HG03175 (cell line): ENCODE results near the gene HECW1.
"Not testable (repeated sequence)": the region's sequence is repeated elsewhere in the genome, so short reads cannot be mapped to it uniquely, and the experiment has no call there.

Experiments used
- ATAC-seq: cut with Tn5 transposase; IDR thresholded peaks from one replicate; pipeline ENCODE4 v1.9.1; 2021; ENCODE audit warnings: mild to moderate bottlenecking, moderate library complexity; ENCODE audit not compliant: unreplicated experiment

The HECW1 gene

GRCh38 chr7:43460733-43461348 is 348.4 kb downstream of the HECW1 start:
- no peak for ATAC-seq

- ATAC-seq = no peak
These were observed 349.0 kb downstream of the HECW1 start for GRCh38 chr7:43461349-43462024.

DNA sequence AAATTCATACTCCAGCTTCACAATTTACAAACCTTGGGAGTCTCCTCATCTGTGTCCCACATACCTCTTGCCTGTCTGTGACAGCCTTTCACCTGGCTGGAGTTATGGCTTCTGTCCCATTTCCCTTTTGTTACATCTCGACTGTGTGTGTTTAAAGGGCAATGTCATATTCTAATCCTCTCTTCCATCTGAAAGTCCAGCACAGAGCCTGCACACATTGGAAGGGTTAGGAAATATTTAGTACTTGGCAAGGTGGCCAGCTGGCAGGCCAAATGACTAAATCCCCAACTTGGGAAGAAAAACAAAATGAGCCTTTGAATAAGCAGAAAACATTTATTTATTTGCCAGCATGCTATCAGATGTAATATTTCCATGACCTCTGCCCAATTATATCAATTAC is 350.4 kb downstream of the HECW1 start:
- no peak for ATAC-seq

GRCh38 chr7:43463401-43463980 is 351.0 kb downstream of the HECW1 start:
- no peak for ATAC-seq

DNA sequence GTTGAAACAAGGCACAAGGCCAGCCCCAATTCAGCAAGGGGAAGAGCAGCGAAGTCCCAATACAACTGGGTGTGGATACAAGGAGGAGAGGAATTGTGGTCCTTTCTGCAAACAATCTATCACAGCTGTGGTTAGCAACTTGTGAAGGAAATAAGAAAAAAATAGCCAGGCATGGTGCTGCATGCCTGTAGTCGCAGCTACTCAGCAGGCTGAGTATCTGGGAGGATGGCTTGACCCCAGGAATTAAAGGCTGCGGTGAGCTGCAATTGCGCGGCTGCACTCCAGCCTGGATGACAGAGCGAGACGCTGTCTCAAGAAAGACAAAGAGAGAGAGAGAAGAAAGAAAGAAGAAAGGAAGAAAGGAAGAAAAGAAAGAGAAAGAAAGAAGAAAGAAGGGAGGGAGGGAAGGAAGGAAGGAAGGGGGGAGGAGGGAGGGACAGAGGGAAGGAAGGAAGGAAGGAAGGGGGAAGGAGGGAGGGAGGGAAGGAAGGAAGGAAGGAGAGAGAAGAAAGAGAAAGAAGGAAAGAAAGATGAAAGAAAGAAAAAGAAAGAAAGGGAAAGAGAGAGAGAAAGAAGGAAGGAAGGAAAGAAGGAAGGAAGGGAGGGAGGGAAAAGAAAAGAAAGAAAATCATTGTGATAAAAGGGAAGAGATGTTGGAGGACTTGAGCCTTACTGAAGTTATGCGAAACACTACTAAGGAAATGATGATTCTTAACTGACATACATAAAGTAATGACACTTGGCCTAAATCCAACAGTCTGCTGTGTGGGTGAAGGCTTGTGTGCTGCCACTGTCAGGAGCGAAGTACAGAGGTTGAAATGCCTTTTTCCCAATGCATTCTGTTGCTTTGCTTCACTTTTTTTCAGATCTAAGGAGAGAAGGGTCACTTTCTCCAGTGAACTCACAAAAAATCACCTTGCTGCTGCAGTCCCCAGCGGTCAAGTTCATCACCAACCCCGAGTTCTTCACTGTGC is 353.4 kb downstream of the HECW1 start:
- no peak for ATAC-seq

DNA sequence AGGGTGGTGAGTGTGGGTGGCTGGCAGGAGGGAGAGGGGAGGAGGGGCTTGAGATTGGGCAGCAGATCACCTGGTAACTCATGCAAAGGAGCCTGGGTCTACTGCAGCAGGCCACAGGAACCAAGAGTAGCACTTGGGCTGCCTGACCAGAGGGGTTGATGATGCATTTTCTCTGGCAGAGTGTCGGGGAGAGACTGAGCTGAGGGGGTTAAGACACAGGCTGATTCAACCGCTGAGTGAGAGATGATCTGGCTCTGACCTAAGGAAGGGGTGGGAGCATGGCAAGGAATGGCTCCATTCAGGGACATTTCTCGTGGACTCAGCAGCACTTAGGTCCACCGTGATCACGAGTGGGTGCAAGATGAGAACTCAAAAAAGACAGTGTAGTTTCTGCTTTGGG is 355.0 kb downstream of the HECW1 start:
- no peak for ATAC-seq

DNA sequence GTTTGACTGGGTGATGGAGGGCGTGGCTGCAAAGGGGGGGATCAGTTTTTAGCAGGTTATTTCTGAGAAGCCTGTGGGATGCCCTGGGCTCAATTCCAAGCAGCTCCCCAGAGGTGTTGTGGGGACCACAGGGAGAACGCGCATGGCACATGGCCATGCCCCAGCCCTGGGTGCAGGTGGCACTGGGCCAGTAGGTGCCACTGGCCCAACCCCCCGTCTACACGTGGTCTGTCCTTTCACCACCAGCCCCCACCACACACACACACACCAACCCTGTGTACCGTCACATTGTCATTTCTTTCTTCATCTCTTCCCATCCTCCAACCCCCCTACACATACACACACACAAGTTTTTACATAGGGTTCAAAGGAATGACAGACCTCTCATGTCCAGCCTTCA is 355.4 kb downstream of the HECW1 start:
- ATAC-seq = no peak

GRCh38 chr7:43469051-43469450 is 356.6 kb downstream of the HECW1 start:
- ATAC-seq = no peak

DNA sequence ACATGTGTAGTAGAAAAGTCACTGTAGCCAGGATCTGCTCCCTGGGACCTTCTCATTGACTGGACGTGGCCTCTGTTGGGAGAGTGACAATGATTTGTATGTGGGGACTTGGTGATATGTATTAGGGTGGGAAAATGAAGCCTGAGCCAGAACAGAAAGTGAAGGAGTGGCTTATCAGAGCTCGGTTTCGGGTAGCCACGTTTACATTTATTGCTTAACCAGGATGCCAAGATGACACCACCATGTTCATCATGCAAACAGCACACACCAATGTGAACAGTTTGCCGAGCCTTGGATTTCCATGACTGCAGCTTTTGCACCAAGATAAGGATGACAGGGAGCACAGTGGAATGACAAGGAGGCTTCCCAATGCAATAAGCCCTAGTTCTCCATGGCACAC is 357.7 kb downstream of the HECW1 start:
- no peak for ATAC-seq

DNA sequence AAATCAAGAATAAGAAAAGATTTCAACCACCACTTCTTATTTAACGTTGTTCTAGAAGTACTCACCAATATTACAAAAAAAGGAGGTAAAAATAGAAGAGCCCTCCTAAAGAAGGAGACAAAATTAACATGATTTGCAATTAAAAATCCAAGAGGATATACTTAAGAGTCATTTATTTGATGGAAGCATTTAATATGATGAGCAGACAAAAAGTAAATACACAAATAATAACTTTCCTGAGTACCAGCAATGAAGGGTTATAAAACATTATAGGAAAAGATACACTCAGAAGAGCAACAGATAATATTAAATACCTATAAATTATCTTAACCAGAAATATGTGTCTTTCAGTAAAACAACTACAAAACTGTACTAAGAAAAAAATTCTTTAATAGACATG is 363.5 kb downstream of the HECW1 start:
- no peak for ATAC-seq

DNA sequence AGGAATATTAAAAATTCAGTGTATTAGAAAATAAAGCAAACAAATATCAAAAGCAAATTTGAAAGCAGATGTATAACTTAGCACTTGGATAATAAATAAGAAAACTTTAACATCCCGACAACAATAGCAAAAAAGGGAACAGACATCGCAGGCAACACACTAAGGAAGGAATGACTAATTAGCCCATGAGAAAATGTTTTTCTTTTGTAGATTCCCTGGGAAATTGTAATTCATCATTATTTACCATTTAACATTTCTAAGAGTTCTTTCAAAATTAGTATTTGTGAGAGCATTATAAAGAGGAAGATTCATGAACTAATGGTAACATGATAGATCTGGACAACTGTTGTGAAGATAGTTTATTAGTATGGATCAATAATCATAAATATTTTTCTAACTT is 364.4 kb downstream of the HECW1 start:
- no peak for ATAC-seq

DNA sequence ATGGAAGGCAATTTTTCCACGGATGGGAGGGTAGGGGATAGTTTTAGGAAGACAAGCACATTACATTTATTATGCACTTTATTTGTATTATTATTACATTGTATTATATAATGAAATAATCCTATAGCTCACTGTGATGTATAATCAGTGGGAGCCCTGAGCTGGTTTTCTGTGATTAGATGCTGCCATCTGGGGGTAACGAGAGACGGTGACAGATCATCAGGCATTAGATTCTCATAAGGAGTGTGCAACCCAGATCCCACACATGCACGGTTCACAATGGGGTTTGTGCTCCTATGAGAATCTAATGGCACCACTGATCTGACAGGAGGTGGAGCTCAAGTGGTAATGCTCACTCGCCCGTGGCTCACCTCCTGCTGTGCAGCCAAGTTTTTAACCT is 366.6 kb downstream of the HECW1 start:
- ATAC-seq = peak; percentile 59

DNA sequence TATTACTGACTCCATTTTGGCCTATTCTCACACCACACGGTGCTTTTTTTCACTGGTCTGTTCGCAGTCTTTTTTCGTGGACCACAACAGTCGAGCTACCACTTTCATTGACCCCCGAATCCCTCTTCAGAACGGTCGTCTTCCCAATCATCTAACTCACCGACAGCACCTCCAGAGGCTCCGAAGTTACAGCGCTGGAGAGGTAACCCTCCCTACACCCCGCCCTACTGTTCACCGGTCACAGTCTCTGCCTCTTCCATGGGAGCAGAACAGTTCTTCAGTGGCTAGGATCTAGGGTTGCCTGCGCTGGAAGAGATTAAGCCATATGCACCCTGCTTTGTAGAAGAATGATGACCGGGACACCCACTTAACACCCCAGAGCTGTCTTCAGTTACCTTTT is 367.1 kb downstream of the HECW1 start:
- no peak for ATAC-seq

- no peak for ATAC-seq
These were observed 368.1 kb downstream of the HECW1 start for GRCh38 chr7:43480581-43480980.

GRCh38 chr7:43481902-43482678 is 369.6 kb downstream of the HECW1 start:
- no peak for ATAC-seq

DNA sequence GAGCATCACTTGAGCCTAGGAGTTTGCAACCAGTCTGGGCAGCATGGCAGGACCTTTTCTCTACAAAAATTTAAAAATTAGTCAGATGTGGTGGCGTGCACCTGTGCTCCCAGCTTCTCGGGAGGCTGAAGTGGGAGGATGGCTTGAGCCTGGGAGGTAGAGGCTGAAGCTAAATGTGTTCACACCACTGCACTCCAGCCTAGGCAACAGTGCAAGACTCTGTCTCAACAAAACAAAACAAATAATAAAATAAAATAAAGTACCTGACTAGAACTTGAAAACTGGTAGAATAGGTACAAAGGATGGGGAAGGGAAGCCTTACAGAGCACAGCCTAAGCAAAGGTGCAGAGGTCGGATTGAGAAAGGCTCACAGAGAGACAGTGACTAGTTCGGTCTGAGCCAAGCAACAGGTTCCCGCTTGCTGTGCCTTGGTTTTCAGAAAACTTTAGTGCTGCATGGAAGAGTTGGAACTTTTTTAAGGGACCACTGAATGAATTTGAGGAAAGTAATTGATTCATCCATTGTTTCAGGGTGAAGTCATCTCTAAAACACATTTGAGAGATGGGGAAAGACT is 370.3 kb downstream of the HECW1 start:
- ATAC-seq = no peak

- no peak for ATAC-seq
These were observed 372.4 kb downstream of the HECW1 start for GRCh38 chr7:43484678-43485395.

DNA sequence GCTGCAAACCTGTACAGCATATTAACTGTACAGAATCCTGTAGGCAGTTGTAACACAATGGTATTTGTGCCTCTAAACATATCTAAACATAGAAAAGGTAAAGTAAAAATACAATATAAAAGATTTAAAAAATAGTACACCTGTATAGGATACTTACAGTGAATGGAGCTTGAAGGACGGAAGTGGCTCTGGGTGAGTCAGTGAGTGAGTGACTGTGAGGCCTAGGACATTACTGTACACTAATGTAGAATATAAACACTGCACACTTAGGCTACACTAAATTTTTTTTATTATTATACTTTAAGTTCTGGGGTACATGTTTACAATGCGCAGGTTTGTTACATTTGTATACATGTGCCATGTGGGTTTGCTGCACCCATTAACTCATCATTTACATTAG is 373.1 kb downstream of the HECW1 start:
- ATAC-seq = no peak

GRCh38 chr7:43486008-43486407 is 373.6 kb downstream of the HECW1 start:
- ATAC-seq = not testable (repeated sequence)

- no peak for ATAC-seq
These were observed 374.2 kb downstream of the HECW1 start for GRCh38 chr7:43486634-43487033.
